Measurements from ENCODE around the gene MAD1L1.

Gene MAD1L1

DNA sequence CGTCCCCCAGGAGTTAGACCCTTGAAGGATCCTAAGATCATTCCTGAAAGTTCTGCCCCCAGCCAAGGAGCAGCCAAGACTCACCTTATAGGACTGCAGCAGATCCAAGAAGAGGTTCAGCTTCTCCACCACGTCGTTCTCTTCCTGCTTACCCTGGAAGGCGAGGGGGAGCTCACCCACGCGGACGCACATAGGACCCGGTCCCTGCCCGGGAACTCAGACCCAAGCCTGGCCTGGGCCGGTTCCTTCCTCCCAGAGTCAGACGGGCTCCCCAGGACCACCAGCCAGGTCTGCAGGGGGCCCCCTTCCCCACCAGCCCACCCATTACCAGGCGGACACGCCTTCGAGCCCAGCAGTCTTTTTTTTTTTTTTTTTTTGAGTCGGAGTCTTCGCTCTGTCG is 24.9 kb upstream of the MAD1L1 start:
- DNase-seq (ENCODE audit: low read depth): no peak

DNA sequence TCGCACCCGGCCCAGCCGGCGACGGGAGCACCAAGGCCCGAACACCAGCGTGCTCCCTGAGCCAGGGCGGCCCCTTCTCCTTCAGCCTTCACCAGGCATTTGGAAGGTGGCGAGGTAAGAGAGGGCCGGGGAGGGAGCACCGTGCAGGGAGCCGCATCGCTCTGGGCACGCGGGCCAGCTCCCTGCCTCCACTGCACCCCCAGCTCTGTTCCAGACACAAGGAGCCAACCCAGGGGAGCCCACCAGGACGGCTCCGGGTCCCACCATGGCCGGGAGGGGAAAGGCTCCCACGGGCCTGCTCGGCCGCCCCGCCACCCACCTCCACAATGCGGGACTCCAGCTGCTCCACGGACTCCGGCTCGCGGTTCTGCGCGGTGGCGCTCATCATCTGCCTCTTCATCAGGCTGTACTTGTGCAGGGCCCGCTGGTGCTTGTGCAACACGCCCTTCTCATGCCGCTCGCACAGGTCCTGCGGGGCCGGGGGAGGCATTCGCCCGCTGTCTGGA is 24.4 kb upstream of the MAD1L1 start:
- no peak for DNase-seq (ENCODE audit: low read depth)

DNA sequence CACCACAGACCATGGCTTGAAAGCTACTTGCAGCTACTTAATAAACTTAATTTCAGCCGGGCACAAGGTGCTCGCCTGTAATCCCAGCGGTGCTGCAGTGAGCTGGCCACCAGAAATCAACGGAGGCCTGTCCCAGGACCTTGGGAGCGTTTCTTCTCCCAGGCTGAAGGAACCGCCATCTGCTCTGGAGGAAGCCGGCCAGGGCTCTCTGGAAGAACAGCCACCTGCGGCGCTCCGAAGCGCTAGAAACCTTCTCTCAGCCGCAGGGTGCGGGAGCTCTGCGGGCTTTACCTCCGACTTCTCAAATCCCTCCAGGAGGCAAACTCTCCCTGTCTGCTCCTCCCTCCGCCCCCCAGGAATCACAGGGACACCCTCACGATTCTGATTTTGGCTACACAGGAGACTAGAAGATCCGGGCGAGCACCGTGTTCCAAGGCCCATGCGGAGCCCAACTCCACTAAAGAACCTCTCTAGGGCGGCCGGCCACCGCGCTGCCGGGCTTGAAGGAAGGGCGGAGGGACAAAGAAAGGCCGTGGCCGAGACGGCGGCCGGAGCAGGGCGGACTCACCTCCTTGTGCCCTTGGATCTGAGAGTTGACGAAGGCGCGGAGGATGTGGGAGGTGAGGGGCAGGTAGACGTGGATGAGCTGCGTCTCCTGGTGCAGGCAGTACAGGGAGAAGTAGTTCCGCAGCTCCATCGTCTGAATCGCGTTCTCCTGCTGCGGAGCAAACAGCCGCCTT is 23.7 kb upstream of the MAD1L1 start:
- no peak for DNase-seq (ENCODE audit: low read depth)

DNA sequence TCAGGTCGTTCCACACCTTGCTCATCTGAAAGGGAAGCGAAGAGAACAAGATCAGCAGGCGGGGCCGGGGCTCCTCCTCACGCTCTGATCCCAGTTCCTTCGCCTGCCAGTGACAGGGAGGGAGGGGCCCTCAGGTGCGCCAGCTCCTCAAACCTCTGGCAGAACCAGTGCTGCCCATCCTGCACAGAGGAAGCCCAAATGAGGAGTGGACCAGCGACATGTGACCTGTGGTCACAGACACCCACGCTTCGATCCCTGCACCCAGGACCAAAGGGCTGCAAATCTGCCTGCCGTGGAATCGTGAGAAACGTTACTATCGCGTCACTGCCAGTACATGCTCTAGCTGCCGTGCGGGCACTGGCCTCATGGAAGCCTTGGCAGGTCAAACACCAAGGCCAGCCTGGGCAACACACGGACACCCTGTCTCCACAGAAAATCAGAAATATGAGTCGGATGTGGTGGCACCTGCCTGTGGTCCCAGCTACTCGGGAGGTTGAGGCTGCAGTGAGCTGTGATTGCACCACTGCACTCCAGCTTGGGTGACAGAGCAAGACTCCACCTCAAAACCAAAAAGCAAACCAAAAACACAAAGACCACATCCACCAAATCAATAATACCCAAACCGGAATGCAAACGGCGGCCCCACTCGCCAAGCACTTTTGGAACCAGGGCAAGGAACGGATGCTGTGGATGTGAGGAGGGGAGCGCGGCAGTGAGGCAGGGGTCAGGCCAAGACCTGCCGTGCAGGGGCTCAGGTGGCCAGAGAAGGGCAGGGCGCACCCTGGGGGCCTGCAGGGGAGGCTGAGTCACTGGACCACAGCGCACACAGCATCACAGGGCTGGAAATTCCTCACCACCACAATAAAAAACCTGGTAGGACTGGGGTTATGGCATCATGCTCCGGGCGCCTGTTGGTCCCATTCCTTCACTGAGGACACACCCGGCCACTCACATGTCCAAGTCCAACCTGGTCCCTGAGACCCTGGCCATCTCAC is 22.7 kb upstream of the MAD1L1 start:
- no peak for DNase-seq (ENCODE audit: low read depth)

DNA sequence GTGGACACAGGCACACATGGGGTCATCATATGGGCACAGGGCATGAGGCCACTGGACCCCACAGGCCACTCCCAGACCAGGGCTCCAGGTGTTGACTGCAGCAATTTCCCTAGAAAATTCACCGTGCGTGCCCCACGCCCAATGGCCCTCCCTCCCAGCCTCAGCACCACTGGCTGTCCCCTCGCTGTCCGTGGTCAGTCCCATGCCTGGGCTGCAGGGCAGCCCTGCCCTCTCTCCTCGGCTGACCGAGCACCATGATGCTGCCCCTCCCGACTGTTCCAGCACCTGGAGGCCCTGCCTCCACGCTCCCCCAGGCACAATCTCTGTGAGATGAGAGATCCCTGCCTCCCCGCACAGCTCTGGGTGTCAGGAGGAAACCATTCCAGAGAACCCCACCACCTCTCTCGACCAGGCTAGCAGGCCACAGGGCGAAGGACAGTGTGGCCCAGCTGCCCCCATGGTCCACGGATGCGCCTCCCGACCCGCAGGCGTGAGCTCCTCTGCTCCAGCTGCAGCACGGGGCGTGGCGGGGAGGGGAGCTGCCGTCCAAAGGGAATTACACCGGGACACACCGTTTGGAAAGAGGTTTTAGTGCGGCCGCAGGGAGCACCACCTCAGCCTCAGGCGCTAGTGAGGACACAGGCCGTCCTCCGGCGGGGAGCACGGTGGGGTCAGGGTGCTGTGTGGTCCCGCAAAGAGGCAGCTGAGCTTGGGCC is 21.8 kb upstream of the MAD1L1 start:
- no peak for DNase-seq (ENCODE audit: low read depth)

DNA sequence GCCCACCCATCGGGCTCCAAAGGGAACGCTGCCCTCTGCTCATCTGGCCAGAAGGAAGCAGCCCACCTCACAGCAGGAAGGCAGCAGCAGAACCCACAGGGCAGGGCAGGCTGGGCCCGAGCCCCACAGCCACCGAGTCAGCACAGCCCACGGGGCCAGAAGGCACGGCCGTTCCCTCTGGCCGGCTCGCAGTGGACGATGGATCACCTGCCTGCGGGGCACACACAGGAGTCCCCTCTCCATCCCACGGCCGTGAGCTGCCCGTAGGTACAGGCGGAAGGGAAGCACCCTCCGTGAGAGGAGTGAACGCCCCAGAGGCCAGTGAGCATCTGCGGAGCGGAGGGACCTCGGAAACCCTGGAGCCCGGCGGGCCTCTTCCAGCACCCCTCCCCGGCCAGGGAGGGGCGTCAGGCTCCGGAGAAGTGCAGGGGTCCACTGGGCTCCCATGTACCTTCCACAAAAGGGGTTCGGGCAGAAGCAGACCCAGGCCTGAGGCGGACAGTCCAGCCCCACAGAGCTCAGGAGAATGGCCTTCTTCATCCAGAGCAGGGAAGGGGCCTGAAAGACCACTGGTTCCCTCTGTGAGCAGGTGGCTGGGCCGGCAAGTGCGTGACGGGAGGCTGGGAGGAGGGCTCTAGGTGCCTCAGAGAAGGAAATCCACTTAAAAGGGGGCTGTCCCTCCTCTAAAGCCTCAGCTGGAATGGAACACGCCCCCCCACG is 20.9 kb upstream of the MAD1L1 start:
- DNase-seq (ENCODE audit: low read depth): no peak

DNA sequence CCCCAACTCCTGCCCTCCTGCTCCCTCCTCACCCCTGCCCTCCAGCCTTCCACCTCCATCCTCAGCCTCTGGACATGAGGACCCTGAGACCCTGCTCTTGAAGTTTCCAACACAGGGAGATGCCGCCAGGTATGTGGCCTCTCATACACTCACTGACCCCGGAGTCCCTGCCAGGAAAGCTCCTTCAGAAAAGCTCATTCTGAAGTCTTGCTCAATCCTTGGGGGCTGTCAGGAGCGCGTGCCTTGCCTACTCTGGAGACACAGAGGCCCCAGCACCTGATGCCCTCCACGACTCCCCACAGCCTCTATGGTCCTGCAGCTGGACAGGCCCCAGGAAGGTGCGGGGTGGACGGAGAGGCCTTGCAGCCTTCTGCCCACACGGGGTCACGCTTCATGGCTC is 20.3 kb upstream of the MAD1L1 start:
- DNase-seq (ENCODE audit: low read depth): no peak

DNA sequence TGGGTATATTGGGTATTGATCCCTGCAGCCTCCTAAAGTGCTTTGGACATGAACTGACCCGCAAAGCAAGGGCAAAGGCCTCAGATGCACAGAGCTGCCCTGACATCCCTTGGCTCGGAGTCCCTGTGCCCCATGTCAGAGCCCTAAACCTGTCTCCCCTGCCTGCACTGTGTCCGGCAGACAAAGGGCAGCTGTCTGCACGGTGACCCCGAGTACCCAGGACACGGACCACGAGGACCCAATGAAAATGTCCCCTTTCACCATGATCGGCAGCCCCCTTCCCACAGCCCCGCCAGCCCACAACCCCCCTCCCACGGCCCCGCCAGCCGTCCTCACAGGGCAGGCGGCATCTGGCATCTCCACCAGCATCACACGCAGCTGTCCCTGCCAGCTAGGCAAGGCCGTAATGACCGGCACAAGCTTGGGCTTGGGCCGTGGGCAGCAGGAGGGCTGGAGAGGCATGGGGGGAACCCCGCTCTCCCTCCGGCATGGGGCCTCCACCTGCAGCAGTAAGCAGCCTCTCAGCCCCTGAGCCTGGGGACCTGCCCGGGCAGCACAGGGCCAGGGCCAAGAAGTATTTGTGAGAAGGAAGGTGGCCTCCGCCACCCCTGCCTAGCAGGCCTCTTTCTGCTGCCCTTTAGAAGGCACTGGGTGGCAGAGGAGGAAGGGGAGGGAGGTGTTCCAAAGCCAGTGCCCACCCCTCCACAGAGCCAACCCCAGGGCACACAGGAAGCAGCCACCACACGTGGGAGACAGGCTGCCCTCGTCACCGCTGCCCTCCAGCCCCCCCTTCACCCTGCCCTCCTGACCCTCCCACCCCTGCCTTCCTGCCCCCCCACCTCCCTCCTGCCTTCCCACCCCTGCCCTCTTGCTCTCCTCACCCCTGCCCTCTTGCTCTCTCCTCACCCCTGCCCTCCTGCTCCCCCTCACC is 19.4 kb upstream of the MAD1L1 start:
- no peak for DNase-seq (ENCODE audit: low read depth)

DNA sequence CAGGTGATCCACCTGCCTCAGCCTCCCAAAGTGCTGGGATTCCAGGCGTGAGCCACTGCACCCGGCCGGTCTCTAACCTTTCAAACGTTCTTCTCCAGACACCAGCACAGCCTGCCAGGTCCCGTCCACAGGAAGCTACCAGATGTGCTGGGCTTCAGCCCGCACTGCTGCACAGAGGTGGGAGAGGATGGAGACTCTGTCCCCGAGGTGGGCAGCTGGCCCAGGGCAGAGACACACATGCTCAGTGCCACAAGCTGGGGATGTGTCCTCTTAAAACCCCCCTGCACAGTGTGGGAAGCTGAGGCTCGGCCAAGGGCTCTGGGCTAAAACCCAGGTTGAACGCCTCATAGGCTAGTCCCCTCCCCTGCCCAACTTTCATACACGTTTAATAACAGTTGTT is 18.6 kb upstream of the MAD1L1 start:
- DNase-seq (ENCODE audit: low read depth): no peak

DNA sequence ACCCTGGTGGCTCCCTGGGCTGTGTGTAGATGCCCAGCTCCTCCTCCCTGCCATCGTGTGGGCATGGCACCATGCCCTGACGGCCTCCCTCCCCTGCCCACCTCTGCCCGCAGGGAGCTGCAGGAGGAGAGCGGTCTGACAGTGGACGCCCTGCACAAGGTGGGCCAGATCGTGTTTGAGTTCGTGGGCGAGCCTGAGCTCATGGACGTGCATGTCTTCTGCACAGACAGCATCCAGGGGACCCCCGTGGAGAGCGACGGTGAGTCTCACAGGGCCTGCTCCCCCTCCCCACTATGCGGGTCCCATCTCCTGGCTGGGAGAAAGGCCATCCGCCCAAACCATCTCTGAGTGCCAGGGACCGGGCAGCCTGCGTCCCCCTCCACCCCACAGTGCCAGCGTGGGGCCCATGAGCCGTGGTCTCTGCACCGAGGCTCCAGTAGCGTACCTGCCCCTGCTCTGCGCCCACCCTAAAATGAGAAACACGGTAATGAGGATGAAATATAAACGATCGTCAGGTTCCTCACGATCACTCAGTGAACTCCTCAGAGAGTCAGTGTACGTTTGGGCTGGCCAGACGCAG is 17.1 kb upstream of the MAD1L1 start:
- DNase-seq (ENCODE audit: low read depth): no peak

DNA sequence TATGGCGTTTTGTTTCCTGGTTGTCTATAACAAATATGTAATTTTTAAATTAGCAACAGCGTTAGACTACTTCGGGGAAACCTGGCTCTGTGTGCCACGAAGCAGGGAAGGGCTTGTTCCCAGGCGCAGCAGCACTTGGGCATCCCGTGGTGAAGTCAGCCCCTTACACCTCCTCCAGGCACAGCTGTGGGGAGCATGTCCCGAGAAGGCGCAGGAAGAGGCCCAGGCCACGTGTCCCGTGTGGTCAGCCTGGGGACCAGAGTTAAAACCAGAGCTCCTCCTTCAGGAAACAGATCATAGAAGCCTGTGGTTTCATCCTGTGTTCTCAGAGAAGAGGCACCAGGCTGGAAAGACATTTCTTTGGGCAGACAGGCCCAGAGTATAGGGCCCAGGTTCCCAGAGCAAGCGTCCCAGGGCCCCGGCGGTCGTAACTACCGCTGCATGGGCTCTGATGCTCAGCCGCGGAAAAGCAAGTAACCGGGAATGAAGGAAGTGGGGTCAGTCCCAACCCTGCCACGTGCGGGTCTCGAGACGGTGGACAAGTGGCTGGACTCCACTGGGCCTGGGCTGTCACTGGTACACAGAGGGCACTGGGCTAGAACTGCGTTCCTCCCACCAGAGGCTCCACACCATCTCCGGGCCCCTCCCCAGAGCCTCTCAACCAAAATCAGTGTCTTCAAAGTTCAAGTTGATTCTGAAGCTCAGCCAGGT is 16.4 kb upstream of the MAD1L1 start:
- DNase-seq (ENCODE audit: low read depth): no peak

DNA sequence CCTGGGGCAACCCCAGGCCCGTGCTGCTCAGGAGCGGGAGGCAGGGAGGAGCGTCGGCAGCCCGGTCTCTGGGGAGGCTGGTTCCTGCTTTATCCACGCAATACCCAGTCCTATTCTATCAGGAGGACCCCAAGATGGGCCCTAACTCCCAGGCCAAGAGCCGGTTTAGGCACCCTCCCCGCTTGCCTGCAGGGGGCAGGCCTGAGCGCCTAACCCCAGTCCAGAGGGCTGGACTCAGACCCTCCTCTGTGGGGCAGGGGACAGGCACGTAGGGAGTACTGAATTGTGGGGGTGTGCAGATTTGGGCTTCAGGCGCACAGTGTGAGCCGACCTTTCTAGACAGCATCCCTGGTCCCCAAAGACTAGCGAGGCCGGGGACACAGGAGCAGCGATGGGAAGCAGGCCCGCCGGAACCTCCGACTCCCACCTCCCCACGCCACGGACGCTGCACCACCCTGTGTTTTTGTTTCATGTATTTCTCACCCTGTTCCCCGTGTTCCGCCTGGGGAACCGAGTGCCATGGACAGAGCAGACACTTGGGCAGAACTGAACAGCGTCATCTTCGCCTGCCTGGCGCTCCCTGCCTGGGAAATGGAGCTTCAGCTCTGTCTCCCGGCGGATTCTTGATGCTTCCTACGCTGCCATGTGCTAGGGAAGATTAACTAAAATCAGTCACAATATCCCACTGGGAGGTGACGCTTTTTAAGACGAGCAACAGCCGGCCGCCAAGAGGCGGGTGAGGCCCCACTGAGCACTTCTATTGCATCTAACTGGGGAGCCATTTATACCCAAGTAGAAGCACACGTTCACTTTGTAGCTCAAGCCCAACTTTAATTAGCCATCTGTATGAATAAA is 14.6 kb upstream of the MAD1L1 start:
- DNase-seq (ENCODE audit: low read depth): no peak

DNA sequence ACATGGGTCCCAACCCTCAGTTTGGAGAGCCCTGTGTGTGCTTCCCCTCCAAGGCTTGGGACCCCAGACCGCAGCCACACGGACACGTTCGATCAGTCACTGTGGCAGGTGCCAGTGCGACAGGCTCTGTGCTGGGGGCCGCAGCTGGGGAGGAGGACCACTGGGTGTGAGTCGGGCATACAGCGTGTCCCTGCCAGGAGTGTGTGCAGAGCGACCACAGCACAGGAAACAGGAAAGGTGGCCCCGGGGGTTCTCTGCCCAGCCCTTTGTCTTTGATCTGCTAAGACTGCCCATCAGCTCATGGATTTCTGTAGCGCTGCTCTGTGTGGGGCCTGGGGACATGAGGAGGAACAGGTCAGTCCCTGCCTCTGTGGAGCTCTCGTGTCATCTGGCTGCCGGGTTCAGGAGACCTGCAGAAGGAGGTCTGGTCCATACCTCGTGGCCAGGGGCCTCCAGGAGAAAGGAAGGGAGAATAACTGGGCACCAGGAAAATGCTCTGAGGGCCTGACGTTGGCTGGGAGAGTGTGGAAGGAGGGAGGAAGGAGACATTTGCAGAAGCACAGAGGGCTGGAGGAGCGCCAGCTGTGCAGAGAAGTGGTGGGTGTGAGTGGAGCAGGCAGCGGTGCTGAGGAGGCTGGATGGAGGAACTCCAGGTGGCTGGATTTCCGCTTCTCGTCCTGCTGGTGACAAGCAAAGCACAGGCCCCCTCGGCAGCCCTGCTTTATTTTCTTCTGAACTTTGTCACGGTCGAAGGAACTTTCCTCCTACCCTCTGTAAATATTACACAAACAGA is 13.3 kb upstream of the MAD1L1 start:
- DNase-seq (ENCODE audit: low read depth): no peak

DNA sequence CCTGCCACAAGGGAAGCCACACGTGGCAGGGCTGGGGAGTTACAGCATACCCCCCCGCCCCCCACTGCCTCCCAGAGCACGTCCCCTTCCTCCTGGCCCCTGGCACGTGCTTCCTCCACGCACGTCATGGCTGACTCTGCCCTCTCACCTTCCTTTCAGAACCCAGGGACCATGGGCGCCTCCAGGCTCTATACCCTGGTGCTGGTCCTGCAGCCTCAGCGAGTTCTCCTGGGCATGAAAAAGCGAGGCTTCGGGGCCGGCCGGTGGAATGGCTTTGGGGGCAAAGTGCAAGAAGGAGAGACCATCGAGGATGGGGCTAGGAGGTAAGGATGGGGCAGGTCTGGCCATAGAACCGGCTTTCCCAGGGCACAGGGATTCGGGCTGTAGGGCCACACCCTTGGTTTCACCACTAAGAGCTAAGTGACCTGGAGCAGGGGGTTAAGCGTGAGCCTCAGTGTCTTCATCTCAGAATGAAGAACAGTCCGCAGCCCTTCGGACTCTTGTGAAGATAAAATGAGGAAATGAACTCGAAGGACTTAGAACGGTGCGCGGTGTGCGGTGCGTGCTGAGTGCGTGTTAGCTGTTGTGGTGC is 11.8 kb upstream of the MAD1L1 start:
- DNase-seq (ENCODE audit: low read depth): no peak

DNA sequence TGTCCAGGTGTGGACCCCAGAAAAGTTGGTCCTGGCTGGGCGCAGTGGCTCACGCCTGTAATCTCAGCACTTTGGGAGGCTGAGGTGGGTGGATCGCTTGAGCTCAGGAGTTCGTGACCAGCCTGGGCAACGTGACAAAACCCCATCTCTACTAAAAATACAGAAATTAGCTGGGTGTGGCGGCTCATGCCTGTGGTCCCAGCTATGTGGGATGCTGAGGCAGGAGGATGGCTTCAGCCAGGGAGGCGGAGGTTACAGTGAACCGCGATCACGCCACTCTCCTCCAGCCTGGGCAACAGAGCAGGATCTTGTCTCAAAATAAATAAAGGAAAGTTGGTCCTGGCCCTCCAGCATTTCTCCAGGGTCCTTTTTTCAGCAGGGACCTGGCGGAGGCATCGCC is 10.7 kb upstream of the MAD1L1 start:
- DNase-seq (ENCODE audit: low read depth): no peak

DNA sequence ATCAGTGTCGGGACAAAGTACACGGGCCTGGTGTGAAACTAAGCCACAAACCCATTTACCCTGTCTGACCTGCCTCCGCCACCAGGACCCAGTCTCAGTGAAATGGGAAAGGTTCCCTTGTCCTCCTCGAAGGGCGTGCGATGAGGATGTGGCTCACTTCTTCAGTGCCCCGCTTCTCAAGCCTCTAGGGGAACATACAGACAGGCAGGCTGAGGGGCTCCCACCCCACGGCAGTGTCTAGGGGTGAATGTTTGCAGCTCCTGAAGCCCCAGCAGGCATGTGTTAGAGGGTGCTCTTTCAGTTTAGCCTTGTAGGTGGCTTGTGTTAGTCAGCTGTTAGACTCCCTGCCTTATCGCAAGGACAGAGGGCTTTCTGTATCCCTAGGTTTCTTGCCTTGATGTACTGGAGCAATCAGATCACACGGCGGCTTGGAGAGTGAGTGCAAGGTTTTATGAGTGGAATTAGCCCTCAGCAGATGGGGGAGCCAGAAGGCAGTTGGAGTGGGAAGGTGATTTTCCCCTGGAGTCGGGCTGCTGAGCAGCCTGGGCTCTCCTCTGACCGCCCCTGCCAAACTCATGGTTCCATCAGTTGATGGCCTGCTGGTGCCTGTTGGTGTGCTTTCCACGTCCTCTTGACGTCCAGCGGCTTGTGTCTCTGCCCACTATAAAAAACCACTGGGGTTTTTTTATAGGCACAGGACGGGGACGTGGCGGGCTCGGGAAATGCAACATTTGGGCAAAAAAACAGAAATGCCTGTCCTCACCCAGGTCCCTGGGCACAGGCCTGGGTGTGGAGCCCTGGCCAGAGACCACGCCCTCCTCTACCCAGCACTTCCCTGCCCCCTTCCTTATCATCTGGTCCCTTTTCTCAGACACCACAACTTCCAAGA is 10.0 kb upstream of the MAD1L1 start:
- no peak for DNase-seq (ENCODE audit: low read depth)
